Skin of body (tissue), 2 donors: ENCODE data around the gene GJD4. TPM values are rescaled to one million over a fixed set of nuclear protein-coding genes. Genes with fewer than 3 reads are reported as not detected.

Experiments used
- DNase-seq: peaks from one replicate; lab custom pipeline; 2025; lab: John Stamatoyannopoulos, UW
- total RNA-seq: library from RNA; depleted of rRNA; stranded (reverse); fragments of >200 nt; gene quantifications from one replicate; pipeline ENCODE4 v1.2.3, GENCODE V29; 2014

GJD4 gene
- total RNA-seq, 1 donor from 2014 or later = not detected

DNA sequence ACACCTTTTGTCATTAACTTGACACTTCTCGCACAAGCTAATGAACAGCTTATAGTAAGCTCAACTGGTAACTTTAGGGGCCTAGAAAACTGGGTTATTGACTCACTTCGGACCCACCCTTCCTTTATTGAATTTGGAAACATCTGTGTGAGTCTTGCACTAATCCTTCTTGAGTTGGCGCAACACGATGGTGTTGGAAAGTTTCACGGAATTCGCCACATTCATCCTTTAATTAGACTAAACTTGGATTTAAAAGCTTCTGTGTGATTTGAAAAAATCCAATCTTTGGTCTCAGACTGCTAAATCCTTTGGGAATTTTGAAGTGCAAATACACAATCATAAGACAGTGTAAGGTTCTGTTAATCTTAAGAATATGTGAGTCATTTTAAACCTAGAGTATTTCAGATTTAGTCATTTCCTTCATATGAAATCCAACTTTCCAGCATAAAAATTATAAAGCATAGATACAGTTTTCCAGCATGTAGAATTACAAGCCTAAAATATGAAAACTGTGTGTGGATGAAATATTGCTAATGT, 21.9 kb downstream of the GJD4 start:
- no peak for DNase-seq

DNA sequence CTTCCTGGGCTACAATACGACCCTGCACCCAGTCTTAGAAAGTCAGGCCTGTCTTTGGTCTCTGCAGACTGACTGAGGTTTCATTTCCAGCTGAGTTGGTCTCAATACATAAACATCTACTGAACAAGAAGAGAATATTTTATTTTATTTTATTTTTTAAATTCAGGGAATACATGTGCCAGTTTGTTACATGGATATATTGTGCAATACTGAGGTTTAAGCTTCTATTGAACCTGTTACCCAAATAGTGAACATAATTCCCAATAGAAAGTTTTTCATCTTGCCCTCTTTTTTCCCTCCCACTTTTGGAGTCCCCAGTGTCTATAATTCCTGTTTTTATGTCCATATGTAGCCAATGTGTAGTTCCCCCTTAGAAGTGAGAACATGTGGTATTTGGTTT, 26.3 kb downstream of the GJD4 start:
- no peak for DNase-seq

DNA sequence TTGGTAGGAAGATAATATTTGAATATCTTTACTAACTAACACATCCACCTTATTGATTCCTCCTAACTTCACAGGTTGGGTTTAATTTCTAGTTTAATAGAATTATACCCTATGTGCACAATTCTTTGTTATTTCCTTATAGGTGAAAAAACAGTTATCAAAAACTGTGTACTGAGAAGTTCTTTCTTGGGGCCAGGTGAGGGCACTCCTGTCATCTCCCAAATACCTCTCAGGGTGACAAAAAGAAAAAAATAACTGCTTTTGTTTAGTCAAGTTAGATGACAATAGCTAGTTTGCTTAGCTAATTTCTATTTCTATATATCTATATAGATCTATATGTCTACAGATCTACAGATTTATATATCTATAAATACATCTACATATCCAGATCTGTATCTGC, 26.9 kb downstream of the GJD4 start:
- no peak for DNase-seq

DNA sequence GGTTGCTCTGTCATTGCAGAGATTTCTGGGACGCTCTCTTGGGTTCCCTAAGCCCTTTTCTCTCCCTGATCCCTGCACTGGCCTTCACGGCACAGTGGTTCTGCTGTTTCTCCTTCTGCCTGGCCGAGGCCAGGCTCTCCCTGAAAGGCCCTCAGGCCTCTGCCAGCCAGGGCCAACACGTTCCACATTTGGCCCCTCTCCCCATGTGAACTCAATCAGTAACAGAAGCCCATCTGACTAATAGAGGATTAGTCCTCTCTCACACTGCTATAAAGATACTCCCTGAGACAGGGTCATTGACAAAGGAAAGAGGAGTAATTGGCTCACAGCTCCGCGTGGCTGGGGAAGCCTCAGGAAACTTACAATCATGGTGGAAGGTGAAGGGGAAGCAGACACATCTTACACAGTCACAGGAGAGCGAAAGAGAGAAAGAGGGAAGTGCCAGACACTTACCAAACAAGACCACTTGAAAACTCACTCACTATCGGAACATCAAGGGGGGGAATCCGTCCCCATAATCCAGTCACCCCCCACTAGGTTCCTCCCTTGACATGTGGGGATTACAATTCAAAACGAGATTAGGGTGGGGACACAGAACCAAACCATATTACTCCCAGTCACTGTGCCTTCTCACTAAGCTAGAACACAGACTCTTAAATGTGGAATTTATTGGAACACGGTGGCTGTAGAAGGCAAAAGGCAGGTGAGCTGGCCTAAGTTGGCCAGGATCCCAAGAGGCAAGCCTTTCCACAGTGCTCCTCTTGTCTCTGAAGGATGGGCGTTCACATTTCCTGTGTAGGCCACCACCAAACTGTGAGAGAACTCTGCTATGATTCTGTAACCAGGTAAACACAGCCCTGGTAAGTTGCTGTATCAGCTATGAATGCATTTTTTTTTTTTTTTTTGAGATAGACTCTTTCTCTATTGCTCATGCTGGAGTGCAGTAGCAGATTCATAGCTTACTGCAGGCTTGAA, 28.2 kb downstream of the GJD4 start:
- DNase-seq = no peak

DNA sequence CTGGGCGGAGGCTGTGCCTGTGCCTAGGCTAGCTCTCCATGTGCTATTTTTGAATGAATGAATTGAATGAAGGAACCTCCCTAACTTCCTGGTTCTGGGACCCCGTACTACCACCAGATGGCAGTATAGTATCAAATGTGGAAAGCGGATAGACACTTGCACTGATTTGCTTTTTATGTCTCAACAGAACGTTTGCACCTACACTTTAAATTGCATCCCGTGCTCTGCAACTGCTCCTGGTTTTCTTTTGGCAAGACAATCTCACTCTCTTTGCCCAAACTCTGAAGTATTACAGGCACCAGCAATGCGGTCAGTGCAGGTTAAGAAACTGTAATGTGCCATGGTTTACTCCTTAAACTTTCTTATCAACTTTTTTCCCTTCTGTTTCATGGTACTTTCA, 30.4 kb downstream of the GJD4 start:
- DNase-seq = peak; percentile 60

DNA sequence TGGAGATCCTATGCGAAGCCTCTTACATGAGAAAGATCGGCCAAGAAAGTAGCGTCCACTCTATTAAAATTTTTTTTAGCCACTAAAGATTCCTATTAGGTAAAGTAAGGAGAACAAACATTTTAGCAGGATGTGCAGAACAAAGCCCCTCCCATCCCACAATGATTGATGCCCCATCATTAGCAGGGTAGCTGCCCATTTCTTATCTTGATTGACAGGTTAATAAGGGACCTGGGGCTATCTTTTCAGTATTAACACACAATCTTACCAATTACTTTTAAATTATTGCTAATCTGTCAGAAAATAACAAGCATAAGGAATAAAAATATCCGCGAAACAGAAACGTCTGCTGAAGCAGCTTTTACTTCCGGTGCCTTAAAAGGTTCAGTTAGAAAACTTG, 31.8 kb downstream of the GJD4 start:
- DNase-seq = no peak

DNA sequence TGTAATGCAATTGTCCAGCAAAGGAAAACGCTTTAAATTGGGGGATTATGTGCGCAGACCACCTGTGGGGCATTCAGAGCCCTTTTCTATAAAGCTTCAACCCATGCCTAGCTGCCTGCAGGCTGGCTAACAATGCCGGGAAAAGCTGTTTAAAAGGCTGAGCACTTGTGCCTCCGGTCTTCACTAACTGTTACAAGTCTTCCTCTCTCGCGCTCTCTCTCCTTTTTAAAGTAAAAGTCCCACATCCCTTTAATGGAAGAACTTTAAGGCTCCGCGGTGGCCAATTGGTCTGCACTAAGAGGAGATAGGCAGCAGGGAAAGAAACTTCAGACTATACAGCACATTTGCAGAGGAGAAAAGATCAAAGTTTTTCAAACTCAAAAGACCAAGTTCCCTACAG, 32.3 kb downstream of the GJD4 start:
- DNase-seq = no peak

DNA sequence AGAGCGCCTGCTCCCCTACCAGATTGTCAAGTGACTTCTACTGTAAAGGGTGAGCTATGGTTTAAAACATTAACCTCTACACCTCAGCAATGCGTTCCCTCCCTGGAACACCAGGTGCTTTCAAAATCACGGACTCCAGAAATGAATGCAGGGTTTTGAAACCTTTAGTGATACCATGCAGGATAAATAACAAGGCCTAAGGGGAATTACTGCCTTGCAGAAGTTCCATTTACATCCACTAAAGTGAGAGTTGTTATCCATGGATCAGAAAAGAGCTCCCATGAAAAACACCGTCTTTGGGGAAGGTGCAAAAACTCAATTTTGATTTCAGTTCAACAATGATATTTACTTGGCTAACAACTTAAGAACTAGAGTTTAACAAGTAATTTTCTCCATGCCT, 33.0 kb downstream of the GJD4 start:
- no peak for DNase-seq

DNA sequence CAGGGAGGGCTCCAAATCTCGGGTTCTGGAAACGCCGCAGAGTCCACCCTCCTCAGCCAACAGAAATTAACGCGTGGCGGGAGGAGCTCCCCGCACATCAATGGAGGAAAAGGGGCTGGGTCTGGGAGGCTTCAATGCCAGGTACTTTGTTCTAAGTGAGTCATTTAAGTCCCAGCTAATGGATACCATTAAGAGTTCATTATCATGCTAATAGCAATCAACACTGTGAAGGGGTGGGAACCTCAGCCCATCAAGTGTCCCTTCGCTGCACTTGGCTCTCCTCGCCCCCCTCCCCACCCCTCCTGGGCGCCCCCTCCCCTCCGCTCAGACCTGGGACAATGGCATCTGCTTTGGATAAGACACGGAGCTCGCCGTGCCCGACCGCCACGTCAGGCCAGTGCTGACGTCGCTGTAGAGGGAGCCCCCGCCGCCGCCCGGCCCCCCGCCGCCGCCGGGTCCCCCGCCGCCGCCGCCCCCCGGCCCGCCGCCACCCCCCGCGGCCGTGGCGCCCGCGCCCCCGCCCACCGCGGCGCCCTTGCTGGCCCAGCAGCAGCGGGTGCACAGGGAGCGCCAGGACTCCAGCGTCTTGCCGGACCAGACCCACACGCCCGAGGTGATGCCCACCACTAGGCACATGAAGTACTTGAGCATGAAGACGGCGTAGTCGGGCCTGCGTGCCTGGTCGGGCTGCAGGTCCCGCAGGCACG, 34.0 kb downstream of the GJD4 start:
- no peak for DNase-seq

DNA sequence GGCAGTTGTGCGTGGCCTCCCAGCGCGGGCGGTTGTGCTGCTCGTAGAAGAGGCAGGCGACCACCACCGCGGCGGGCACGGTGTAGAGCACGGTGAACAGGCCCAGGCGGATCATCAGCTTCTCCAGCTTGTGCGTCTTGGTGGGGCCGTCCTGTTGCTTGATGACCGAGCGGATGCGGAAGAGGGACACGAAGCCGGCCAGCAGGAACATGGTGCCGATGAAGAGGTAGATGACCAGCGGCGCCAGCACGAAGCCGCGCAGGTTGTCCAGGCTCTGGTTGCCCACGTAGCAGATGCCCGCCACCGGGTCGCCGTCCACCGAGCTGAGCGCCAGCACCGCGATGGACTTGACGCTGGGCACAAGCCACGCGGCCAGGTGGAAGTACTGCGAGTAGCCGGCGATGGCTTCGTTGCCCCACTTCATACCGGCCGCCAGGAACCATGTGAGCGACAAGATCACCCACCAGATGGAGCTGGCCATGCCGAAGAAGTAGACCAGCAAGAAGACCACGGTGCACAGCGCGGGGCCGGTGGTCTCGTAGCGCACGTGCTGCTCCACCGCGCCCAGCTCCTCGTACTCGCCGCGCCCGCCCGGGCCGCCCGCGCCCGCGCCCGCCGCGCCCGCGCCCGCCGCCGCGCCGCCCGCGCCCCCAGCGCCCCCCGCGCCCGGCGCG, 34.7 kb downstream of the GJD4 start:
- no peak for DNase-seq

DNA sequence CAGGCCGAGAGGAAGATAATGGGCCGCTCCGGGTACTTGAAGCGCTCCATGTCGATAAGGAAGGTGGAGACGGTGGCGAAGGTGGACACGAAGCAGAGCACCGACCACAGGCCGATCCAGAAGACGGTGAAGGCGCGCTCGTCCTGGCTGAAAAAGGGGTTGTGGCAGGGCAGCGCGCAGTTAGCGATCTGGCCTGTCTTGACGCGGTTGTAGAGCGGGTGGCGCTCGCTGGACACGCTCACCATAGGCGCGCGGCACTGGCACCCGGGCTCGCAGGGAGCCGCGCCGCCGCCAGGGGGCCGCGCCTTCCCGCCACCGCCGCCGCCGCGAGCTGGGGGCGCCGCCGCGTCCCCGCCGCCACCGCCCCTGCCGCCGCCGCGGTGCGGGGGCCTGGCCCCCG, 35.3 kb downstream of the GJD4 start:
- DNase-seq = no peak

DNA sequence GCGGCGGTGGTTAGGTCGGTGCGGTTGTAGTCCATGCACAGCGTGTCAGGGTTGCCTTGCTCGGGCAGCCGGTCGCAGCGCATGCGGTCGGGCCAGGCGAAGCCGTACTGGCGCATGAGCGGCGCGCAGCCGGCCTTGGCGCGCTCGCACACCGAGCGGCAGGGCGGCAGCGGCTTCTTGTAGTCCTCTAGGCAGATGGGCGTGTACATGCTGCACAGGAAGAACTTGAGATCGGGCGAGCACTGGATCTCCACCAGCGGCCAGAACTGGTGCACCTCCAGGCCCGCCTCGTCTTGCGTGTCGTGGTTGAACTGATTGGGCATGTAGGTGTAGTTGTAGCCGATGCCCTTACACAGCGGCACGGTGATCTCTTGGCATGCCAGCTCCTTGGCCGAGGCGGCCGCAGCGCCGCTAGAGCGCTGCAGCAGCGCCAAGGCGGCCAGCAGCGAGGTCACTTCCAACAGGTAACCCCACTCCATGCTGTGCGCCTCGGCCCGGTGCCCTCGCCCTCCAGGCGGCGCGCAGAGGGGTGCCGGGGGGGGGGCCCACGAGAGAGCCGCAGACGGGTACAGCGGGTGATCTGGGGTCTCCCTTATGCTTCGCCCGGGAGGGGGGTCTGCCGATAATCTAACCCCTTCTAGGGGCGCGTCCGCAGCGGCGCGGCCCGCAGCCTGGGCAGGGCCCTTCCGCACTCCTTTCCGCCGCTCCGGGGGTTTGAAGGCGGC, 36.0 kb downstream of the GJD4 start:
- peak; percentile 9 for DNase-seq

DNA sequence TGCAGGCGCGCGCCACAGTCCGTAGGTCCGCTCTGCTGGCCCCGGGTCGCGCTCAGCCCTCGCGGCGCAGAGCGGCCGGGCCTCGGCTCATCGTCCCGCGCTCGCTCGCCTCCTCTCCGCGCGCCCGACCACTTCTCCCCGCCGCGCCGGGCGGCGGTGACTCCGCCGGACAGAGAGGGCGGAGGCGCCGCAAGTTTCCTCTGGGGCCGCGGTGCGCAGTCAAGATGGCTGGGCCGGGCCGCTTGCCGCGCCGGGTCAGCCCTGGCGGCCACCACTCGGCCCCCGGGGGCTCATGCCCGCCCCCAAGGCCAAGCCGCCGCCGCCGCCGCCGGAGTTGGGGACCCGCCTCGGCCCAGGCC, 36.5 kb downstream of the GJD4 start:
- no peak for DNase-seq

DNA sequence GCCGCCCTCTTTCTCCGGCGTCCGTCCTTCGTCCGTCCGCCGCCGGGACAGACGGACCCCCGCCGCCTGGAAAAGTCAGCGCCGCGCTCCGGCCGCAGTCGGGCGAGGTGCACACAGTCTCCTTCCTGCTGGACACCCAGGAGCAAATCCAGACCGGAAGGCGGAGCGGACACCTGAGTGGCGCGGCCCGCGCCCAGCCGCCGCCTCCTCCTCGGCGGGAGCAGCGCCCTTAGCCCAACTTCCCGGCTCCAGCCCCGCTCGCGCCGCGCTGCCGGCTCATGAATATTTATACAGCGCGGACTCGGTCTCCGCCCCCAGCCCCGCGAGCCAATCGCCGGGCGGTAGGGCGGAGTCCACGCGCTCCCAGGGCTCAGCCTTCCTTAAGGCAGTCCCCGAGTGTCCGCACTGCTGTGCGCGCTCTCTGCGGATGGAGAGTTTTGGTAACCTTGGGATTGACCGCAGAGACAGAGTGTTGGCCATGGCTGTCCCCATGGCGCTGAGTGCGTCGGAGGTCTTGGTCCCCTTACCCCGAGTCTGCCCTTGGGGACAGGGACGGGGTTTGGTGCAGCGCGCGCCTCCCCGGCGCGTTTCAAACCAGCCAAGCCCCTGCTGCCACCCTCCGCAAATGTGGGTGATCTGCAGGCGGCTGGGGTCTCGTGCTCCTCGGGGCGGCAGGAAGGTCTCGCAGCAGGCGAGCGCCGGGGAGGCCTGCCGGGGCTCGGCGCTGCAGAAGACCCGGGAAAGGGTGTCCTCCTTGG, 37.1 kb downstream of the GJD4 start, which contains the start of gene FZD8:
Gene FZD8 (minus strand): TSS at position 262 of the 758 bp plus-strand sequence. CDS start 867 bp downstream, outside the sequence.
- DNase-seq = peak; percentile 81

DNA sequence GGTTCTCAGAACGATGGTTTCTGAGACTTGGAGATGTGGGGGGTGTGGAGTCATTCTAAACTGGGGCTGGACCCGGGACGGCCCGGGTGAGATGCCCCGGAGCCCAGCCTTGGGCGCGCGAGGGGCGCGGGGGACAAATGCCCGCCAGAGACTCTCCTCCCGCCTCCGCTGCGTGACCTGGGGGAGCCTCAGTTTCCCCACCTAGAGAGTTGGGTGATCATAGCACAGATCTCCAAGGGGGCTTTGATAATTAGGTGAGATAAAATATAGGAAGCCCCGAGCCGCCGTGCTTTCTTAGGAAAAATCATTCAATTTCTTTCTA, 37.6 kb downstream of the GJD4 start:
- no peak for DNase-seq

DNA sequence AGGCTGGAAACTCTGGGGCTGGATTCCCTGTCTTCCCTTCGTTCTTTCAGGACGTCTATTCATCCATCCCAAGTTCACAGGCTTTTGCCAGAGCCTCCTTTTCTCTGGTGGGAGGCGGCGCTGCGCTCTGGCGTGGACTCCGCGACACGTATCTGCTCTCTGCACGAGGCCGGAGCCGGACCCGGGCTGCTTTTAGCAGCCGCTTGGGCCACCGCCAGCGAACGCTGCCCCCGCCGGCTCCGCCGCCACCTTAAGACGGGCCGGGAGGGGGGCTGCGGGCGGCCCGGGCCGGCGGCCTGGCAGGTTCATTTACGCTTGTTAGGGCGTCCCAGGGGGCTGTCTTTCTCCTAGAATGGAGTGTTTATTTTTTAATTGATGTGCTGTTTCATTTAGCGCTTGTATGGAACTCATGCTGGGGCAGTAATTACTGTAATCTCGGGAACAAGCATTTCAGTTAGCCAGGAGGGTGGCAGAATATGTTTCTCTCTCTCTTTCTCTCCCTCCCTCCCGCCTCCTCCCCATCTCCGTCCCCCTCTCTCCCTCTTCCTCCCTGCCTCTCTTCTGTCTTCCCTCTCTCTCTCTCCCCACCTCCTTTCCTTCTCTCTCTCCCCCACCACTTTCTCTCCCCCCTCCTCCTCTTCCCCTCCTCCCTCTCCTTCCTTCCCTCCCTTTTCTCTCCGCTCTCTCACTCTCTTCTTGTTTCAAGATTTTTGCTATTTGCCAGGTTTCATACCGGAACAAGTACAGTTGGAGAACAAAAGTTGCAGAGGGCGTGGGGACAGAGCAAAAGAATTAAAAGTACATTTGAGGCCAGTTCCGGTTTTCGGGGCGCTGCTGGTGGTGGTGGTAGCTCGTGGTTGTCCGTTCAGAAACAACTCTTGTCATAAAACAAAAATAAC, 38.3 kb downstream of the GJD4 start:
- peak; percentile 49 for DNase-seq

DNA sequence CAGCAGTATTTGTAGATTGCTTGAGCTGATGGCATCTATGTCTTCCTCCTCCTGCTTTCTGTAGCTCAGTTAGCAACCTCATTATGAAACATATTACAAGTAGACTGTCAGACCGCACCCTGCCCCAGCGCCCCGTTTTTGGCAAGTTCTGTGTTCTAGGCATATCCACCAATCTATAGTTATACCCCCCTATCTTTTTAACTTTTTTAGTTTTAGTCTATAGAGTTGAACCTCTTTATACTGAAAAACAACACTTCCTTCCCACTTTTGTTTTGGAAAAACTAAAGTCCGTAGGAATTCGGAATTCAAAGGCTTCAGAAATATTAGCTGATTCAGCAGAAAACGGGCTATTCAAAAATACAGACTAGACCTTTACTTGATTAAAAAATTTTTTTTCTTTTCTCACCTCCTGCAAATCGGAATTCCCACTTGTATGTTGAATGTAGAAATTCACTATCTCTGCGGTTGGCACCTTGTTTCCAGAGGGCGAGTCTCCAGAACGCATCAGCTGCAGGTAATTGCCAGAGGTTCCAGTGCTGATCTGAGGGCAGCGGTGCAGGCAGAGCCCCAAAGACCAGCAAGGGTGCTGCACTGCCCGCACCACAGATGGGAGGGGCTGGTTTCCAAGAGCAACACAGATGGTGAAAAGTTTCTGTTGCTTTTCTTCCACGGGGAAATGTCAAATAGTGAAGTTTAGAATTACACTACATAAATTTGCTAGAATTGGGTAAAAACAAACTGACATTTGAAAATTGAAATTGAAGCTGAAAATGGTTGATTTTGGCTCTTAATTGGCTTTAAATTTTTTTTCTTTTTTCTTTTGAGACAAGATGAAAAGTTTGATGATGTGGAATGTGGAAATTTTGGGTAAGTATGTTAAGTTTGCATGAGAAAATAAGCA, 39.2 kb downstream of the GJD4 start:
- DNase-seq = no peak

DNA sequence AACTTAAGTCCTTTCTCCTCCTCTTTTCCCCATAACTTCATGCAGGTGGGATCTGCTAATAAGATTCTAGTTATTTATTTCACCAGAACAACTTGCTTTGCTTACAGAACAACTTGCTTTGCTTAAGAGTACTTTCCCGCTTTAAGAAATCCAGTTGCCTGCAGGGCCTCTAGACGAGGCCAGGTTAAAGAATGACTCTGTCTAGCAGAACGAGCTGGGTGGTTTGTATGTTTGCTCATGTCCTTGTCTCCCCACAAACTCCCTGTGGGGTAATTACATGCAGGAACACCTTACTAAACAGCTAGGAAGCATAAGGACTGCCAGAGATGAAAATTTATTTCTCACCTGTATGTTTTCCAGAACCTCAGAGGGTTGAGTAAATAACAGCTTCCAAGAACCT, 45.8 kb downstream of the GJD4 start:
- DNase-seq = no peak
